Panc1 (cell line): ENCODE measurements around the gene FGGY. TPM values are rescaled to one million over a fixed set of nuclear protein-coding genes. Genes with fewer than 3 reads are reported as not detected.

Experiments used
- ATAC-seq: fragments of 200-7000 bp; cut with Tn5 transposase; 2 replicates; pipeline ENCODE4 v1.9.1; 2020; ENCODE audit warnings: mild to moderate bottlenecking, moderate library complexity
- BruUV-seq: library from RNA; stranded (reverse); fragments of 400-500 nt; replicated peaks from 2 replicates; lab custom pipeline; 2021; lab: Mats Ljungman, UMichigan
- CTCF ChIA-PET: fragments of 300-600 bp; sonication (Branson Sonifier 250); formaldehyde crosslinking; loops from one replicate; lab custom pipeline; 2022; ENCODE audit warnings: antibody characterized with exemption; lab: Charles Lee
- POLR2A ChIA-PET: fragments of 300-600 bp; sonication (Branson Sonifier 250); formaldehyde crosslinking; loops from one replicate; lab custom pipeline; 2022; ENCODE audit warnings: antibody characterized with exemption; lab: Charles Lee
- DNase-seq: peaks from one replicate; pipeline ENCODE4 v3.0.0-alpha.2; 2010; ENCODE audit warnings: low read depth, low spot score
- H3K27ac ChIP-seq: 2 replicates; pipeline ENCODE4 v1.5.1; 2011; ENCODE audit warnings: mild to moderate bottlenecking, low read length, inconsistent platforms
- H3K27me3 ChIP-seq: fragments of 200-500 bp; sonication (Bioruptor generic); 2 replicates; pipeline ENCODE4 v1.6.0; 2014; ENCODE audit warnings: low read length, inconsistent platforms; ENCODE audit not compliant: control insufficient read depth, insufficient read depth
- H3K36me3 ChIP-seq: fragments of 200-500 bp; sonication (Bioruptor generic); 2 replicates; pipeline ENCODE4 v1.5.1; 2014; ENCODE audit warnings: inconsistent platforms, mild to moderate bottlenecking, low read length, moderate library complexity; ENCODE audit not compliant: control insufficient read depth, insufficient read depth
- H3K4me1 ChIP-seq: 2 replicates; pipeline ENCODE4 v1.5.1; 2011; ENCODE audit warnings: inconsistent platforms, mild to moderate bottlenecking, low read length, moderate library complexity; ENCODE audit not compliant: control insufficient read depth, insufficient read depth
- H3K4me3 ChIP-seq, 2 experiments: 2 replicates each; pipeline ENCODE4 v1.5.1; 2011 to 2012; ENCODE audit warnings: low read depth in 2 of 2, low read length in 2 of 2, mild to moderate bottlenecking in 2 of 2, inconsistent platforms in 1 of 2, moderate library complexity in 1 of 2
- H3K9me3 ChIP-seq: fragments of 200-500 bp; sonication (Bioruptor generic); 2 replicates; pipeline ENCODE4 v1.5.1; 2014; ENCODE audit warnings: low read depth, mild to moderate bottlenecking, inconsistent platforms, low read length, moderate library complexity; ENCODE audit not compliant: control insufficient read depth, insufficient read depth
- POLR2AphosphoS5 ChIP-seq: IDR thresholded peaks from 2 replicates; pipeline ENCODE4 v1.6.1; 2012; ENCODE audit warnings: mild to moderate bottlenecking, low read depth, low read length, moderate library complexity
- SIN3A ChIP-seq: IDR thresholded peaks from 2 replicates; pipeline ENCODE4 v1.6.1; 2012; ENCODE audit warnings: low read depth, mild to moderate bottlenecking, low read length, moderate library complexity, borderline replicate concordance; ENCODE audit not compliant: insufficient read depth
- TCF7L2 ChIP-seq: IDR thresholded peaks from 2 replicates; pipeline ENCODE4 v1.6.1; 2011; ENCODE audit warnings: mild to moderate bottlenecking, low read depth, low read length, inconsistent platforms
- in situ Hi-C: cut with HindIII; loops from 2 replicates; pipeline ENCODE4 v1.10.0; 2016; ENCODE audit warnings: low sequenced_read_pairs, low pct_unique_long_range_greater_than_20kb
- intact Hi-C: fragments of 100-400 bp; cut with micrococcal nuclease; formaldehyde crosslinking; loops from one replicate; pipeline ENCODE4 v1.10.0; 2022; ENCODE audit not compliant: unreplicated experiment
- total RNA-seq: library from RNA; stranded (reverse); gene quantifications from one replicate; pipeline ENCODE4 v1.2.1, GENCODE V29; 2021; ENCODE audit not compliant: unreplicated experiment
- TF ChIP-seq, protein P1 (sequence below): fragments of 450-650 bp; IDR thresholded peaks from 2 replicates; pipeline ENCODE4 v1.5.1; 2017; ENCODE audit warnings: mild to moderate bottlenecking
- TF ChIP-seq, protein P2 (sequence below), 2 experiments: IDR thresholded peaks; 2 replicates each; pipeline ENCODE4 v1.6.1; 2011 to 2012; ENCODE audit warnings: low read depth in 2 of 2, control low read depth in 1 of 2, low read length in 1 of 2, mild to moderate bottlenecking in 1 of 2, moderate library complexity in 1 of 2; ENCODE audit not compliant: insufficient read depth in 1 of 2

Gene FGGY
- total RNA-seq, 1 experiment from 2014 or later, result 15.5 TPM

DNA sequence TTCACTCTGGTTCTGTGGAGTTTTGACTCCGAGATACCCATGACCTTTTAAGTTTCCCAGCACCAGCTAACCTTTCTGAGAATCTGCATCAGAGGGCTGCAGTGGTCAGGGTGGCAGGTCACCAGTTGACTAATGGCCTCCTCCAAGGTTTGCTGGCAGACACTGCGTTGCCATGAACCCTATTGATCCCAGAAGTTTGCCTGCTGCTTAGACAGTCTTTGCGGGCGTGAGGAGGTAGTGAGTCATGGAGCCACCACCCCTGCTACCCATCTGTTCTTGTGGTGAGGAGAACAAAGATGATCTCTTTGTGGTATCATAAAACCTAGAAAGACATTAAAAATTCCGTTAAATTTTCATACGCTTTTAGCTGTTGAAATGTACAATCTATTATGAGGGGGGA lies 180.4 kb downstream of the FGGY start:
- ATAC-seq, result no peak
- BruUV-seq, result no TSS peak
- POLR2A ChIA-PET, result no interaction called here

DNA sequence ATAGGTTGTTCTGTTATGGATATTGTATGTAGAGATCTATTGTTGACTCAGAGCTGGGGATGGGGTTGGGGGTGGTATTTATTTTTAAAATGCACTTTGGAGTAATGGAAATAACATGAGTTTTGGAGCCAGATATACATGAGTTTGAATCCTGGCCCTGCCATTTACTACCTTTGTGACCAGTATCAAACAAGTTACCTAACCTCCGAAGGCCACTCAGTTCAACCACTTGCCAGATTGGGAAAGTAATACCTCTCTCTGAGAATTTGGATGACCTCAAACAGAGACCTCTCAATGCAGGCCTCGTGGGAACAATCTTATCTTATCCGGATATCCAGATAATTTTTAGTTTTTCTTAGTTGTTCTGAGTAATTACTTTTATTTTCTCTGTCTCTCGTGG lies 181.0 kb downstream of the FGGY start:
- CTCF ChIA-PET, result no interaction called here
- H3K4me3 ChIP-seq, result no peak overlapping the region
- DNase-seq (no peak), ATAC-seq (no peak)
- TF ChIP-seq SIN3A (no peak), POLR2AphosphoS5 (no peak), TCF7L2 (no peak)
- TF ChIP-seq, protein P1, sequence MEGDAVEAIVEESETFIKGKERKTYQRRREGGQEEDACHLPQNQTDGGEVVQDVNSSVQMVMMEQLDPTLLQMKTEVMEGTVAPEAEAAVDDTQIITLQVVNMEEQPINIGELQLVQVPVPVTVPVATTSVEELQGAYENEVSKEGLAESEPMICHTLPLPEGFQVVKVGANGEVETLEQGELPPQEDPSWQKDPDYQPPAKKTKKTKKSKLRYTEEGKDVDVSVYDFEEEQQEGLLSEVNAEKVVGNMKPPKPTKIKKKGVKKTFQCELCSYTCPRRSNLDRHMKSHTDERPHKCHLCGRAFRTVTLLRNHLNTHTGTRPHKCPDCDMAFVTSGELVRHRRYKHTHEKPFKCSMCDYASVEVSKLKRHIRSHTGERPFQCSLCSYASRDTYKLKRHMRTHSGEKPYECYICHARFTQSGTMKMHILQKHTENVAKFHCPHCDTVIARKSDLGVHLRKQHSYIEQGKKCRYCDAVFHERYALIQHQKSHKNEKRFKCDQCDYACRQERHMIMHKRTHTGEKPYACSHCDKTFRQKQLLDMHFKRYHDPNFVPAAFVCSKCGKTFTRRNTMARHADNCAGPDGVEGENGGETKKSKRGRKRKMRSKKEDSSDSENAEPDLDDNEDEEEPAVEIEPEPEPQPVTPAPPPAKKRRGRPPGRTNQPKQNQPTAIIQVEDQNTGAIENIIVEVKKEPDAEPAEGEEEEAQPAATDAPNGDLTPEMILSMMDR, result no peak
- TF ChIP-seq, protein P2, sequence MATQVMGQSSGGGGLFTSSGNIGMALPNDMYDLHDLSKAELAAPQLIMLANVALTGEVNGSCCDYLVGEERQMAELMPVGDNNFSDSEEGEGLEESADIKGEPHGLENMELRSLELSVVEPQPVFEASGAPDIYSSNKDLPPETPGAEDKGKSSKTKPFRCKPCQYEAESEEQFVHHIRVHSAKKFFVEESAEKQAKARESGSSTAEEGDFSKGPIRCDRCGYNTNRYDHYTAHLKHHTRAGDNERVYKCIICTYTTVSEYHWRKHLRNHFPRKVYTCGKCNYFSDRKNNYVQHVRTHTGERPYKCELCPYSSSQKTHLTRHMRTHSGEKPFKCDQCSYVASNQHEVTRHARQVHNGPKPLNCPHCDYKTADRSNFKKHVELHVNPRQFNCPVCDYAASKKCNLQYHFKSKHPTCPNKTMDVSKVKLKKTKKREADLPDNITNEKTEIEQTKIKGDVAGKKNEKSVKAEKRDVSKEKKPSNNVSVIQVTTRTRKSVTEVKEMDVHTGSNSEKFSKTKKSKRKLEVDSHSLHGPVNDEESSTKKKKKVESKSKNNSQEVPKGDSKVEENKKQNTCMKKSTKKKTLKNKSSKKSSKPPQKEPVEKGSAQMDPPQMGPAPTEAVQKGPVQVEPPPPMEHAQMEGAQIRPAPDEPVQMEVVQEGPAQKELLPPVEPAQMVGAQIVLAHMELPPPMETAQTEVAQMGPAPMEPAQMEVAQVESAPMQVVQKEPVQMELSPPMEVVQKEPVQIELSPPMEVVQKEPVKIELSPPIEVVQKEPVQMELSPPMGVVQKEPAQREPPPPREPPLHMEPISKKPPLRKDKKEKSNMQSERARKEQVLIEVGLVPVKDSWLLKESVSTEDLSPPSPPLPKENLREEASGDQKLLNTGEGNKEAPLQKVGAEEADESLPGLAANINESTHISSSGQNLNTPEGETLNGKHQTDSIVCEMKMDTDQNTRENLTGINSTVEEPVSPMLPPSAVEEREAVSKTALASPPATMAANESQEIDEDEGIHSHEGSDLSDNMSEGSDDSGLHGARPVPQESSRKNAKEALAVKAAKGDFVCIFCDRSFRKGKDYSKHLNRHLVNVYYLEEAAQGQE (IDR thresholded peaks at IDR 0.05; ENCODE audit: insufficient read depth in 1 of 2, low read depth in 2 of 2, low read length in 1 of 2), result no peak
- BruUV-seq, result no TSS peak
- H3K27ac ChIP-seq, result no peak overlapping the region
- intact Hi-C loops, result no loop called here
- H3K4me1 ChIP-seq, result no peaks in the 10 kb centered on the region
- POLR2A ChIA-PET, result no interaction called here
- no peaks in the 10 kb centered on the region for H3K27me3 ChIP-seq
- in situ Hi-C loops, result no loop called here
- H3K36me3 ChIP-seq, result no peaks in the 10 kb centered on the region
- no peaks in the 10 kb centered on the region for H3K9me3 ChIP-seq

More for the DNA sequence above, 180.4 kb downstream of the FGGY start:
- no peak overlapping the region for H3K27ac ChIP-seq
- no peaks in the 10 kb centered on the region for H3K27me3 ChIP-seq
- CTCF ChIA-PET, result no interaction called here
- in situ Hi-C loops, result no loop called here
- DNase-seq, result no peak
- intact Hi-C loops, result no loop called here
- H3K36me3 ChIP-seq, result no peaks in the 10 kb centered on the region
- H3K9me3 ChIP-seq, result no peaks in the 10 kb centered on the region
- no peaks in the 10 kb centered on the region for H3K4me1 ChIP-seq
- TF ChIP-seq TCF7L2 (no peak), SIN3A (no peak), POLR2AphosphoS5 (no peak)
- TF ChIP-seq, protein P2 (IDR thresholded peaks at IDR 0.05; ENCODE audit: insufficient read depth in 1 of 2, low read depth in 2 of 2, low read length in 1 of 2), result no peak
- TF ChIP-seq, protein P1, result no peak
- no peak overlapping the region for H3K4me3 ChIP-seq
